ENCODE data around the gene PLG. TPM values are rescaled to one million over a fixed set of nuclear protein-coding genes. Genes with fewer than 3 reads are reported as not detected.
"Not testable (repeated sequence)": the region's sequence is repeated elsewhere in the genome, so short reads cannot be mapped to it uniquely, and the experiment has no call there.

The PLG gene
- total RNA-seq, 1 donor from 2014 or later: 0.16 TPM

DNA sequence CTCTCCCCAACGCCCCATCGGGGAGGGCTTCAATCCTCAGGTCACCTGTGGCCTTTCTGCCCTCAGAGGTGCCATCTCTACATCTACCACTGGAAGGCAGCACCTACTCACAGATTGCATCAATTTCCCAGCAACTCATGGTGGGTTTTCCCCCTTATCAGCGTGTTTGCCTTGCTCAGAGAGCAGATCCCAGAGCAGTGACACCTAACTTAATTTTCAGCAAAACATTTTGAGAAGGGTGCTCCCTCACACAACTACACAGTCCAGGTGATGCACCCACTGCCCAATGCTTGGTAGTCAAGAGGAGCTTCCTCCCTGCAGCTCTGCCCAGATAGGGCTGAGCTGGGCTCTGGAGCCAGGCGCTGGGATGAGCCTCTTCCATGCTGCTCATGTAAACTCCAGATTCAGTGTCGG, 48.2 kb downstream of the PLG start:
- no peak overlapping the region for H3K4me3 Mint-ChIP-seq
- H3K36me3 Mint-ChIP-seq: peaks cover 4% of the 10 kb centered on the region
- H3K27me3 Mint-ChIP-seq (ENCODE audit: low read depth): peaks cover 22% of the 10 kb centered on the region
- no peak overlapping the region for H3K27ac Mint-ChIP-seq
- H3K4me1 Mint-ChIP-seq: no peaks in the 10 kb centered on the region
- H3K9me3 Mint-ChIP-seq: peaks cover 15% of the 10 kb centered on the region
- TF ChIP-seq, protein P1, sequence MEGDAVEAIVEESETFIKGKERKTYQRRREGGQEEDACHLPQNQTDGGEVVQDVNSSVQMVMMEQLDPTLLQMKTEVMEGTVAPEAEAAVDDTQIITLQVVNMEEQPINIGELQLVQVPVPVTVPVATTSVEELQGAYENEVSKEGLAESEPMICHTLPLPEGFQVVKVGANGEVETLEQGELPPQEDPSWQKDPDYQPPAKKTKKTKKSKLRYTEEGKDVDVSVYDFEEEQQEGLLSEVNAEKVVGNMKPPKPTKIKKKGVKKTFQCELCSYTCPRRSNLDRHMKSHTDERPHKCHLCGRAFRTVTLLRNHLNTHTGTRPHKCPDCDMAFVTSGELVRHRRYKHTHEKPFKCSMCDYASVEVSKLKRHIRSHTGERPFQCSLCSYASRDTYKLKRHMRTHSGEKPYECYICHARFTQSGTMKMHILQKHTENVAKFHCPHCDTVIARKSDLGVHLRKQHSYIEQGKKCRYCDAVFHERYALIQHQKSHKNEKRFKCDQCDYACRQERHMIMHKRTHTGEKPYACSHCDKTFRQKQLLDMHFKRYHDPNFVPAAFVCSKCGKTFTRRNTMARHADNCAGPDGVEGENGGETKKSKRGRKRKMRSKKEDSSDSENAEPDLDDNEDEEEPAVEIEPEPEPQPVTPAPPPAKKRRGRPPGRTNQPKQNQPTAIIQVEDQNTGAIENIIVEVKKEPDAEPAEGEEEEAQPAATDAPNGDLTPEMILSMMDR (IDR thresholded peaks at IDR 0.05; ENCODE audit: unreplicated experiment): no peak
- DNase-seq (ENCODE audit: low spot score in 2 of 2, unreplicated experiment in 2 of 2): no peak

DNA sequence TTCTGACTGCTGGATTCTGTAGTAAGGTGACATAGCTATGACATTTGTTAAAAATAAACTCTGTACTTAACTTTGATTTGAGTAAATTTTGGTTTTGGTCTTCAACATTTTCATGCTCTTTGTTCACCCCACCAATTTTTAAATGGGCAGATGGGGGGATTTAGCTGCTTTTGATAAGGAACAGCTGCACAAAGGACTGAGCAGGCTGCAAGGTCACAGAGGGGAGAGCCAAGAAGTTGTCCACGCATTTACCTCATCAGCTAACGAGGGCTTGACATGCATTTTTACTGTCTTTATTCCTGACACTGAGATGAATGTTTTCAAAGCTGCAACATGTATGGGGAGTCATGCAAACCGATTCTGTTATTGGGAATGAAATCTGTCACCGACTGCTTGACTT, 51.2 kb downstream of the PLG start:
- not testable (repeated sequence) for H3K4me1 Mint-ChIP-seq; DNase-seq (ENCODE audit: low spot score in 2 of 2, unreplicated experiment in 2 of 2); H3K9me3 Mint-ChIP-seq; H3K4me3 Mint-ChIP-seq; H3K36me3 Mint-ChIP-seq; H3K27ac Mint-ChIP-seq
- peaks cover 32% of the 10 kb centered on the region for H3K27me3 Mint-ChIP-seq (ENCODE audit: low read depth)

DNA sequence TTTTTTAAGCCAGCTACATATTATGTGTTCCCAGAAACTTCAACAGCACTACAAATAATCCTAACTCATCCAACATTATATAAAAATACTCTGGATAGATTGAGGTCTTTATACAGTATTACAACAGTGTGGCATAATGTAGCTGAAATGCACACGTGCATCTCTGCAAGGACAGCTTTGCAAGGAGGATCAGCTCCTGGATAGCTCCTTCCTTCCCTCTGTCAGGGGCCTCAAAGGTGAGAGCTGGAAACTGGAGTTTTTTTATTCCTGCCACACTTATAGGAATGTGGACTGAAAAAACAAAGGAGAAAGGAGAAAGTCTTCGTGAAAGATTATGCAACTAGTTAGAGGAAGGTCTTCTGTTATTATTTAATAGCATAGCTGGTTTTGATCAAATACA, 53.1 kb downstream of the PLG start:
- no peaks in the 10 kb centered on the region for H3K9me3 Mint-ChIP-seq
- no peak overlapping the region for H3K4me3 Mint-ChIP-seq
- TF ChIP-seq, protein P1 (IDR thresholded peaks at IDR 0.05; ENCODE audit: unreplicated experiment): no peak
- H3K27me3 Mint-ChIP-seq (ENCODE audit: low read depth): peaks cover 32% of the 10 kb centered on the region
- no peak for DNase-seq (ENCODE audit: low spot score in 2 of 2, unreplicated experiment in 2 of 2)
- no peaks in the 10 kb centered on the region for H3K4me1 Mint-ChIP-seq
- H3K36me3 Mint-ChIP-seq: no peaks in the 10 kb centered on the region
- no peak overlapping the region for H3K27ac Mint-ChIP-seq

DNA sequence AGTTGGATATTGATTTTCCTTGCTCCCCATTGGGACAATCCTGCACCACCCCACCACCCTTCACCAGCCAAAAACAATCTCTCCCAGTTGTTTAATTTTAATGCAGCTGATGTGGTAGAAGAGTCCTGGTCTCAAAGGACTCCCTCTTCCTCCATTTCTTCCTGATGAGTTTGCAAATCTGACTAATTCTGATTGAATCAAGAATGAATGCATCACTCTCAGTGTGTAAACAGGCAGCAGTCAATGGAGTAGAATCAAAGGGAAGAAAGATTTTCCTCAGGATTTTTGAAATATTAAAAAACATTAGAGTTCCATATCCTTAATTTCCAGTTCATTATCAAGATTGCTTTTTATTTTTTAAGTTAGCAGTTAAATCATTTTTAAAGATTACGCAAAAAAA, 54.0 kb downstream of the PLG start:
- no peaks in the 10 kb centered on the region for H3K36me3 Mint-ChIP-seq
- H3K4me1 Mint-ChIP-seq: no peaks in the 10 kb centered on the region
- TF ChIP-seq, protein P1 (IDR thresholded peaks at IDR 0.05; ENCODE audit: unreplicated experiment): no peak
- no peak overlapping the region for H3K27ac Mint-ChIP-seq
- DNase-seq (ENCODE audit: low spot score in 2 of 2, unreplicated experiment in 2 of 2): no peak
- H3K4me3 Mint-ChIP-seq: no peak overlapping the region
- no peaks in the 10 kb centered on the region for H3K9me3 Mint-ChIP-seq
- peaks cover 30% of the 10 kb centered on the region for H3K27me3 Mint-ChIP-seq (ENCODE audit: low read depth)

DNA sequence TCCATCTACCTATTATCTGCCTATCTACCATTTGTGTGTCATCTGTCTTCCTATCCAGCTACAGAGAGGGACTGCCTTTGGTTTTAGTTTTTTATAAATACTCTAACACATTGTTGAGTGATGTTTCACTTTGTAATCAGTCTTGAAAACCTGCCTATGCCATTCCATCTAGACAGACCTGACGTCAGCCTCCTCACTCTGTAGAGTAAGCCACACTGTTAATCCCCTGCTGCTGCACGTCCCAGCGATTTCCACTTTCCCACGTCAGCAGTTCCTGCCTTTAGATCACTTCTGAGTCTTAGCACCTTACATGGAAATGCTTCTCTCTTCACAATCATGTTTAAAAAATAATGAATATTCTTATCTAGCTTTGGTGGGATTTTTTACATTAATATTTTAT, 54.8 kb downstream of the PLG start:
- Mint-ChIP-seq H3K27ac (no peak overlapping the region), H3K36me3 (no peaks in the 10 kb centered on the region), H3K27me3 (ENCODE audit: low read depth) (peaks cover 28% of the 10 kb centered on the region), H3K4me1 (no peaks in the 10 kb centered on the region), H3K9me3 (peaks cover 7% of the 10 kb centered on the region), H3K4me3 (no peak overlapping the region)
- TF ChIP-seq, protein P1 (IDR thresholded peaks at IDR 0.05; ENCODE audit: unreplicated experiment): no peak
- no peak for DNase-seq (ENCODE audit: low spot score in 2 of 2, unreplicated experiment in 2 of 2)

DNA sequence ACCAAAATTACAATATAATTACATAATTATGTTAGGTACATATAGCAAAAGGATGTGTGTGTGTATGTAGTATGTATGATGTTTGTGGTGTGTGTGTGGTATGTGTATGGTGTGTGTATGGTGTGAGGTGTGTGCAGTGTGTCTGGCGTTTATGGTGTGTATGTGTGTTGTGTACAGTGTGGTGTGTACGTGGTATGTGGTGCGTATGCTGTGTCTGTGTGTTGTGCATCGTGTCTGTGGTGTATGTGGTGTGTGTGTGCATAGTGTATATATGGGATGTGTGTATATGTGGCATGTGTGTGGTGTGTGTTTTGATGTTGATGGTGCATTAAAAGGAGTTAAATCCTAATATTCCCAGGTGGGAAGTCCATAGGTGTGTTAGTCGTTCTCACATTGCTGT, 62.8 kb downstream of the PLG start:
- TF ChIP-seq, protein P1 (IDR thresholded peaks at IDR 0.05; ENCODE audit: unreplicated experiment): no peak
- no peak for DNase-seq (ENCODE audit: low spot score in 2 of 2, unreplicated experiment in 2 of 2)
- H3K27ac Mint-ChIP-seq: no peak overlapping the region
- H3K4me3 Mint-ChIP-seq: no peak overlapping the region
- H3K9me3 Mint-ChIP-seq: peaks cover 18% of the 10 kb centered on the region
- H3K4me1 Mint-ChIP-seq: peaks cover 8% of the 10 kb centered on the region
- peaks cover 1% of the 10 kb centered on the region for H3K36me3 Mint-ChIP-seq
- peaks cover 15% of the 10 kb centered on the region for H3K27me3 Mint-ChIP-seq (ENCODE audit: low read depth)
